GM19043 (cell line): Measurements from ENCODE around the gene TPM3.
"Not testable (repeated sequence)": the region's sequence is repeated elsewhere in the genome, so short reads cannot be mapped to it uniquely, and the experiment has no call there.

Experiments used
- ATAC-seq: cut with Tn5 transposase; IDR thresholded peaks from one replicate; pipeline ENCODE4 v1.9.1; 2021; ENCODE audit warnings: low read depth; ENCODE audit not compliant: unreplicated experiment

Gene TPM3

DNA sequence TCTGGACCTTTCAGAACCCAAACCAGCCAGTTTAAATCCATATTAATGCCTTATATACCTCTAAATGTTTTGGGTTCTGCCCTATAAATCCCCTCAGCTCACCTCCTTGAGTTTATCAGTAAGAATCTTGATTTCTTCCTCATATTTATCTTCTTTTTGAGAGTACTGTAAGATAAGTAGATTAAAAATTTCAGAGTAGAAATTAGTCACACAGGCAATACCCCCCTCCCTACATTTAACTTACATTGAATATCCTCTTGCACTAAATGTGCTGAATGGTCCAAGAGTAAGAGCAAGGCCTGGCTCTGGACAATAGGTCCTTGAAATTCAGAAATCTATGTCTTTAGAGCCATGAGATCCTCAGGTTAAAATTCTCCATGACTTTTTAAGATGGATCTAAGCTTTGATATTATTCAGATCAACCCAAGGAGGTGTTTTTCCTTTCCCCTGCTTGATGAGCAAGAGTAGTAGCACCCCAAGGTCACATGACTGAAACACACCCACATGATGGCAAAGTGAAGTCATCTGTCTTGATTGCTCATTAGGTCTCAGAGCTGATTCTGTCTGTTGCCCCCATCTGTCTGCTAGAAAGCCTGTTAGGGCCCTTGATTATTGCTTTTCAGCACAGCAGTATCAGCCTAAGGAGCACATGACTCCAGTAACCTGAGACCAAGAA is 21.2 kb downstream of the TPM3 start:
- no peak for ATAC-seq

DNA sequence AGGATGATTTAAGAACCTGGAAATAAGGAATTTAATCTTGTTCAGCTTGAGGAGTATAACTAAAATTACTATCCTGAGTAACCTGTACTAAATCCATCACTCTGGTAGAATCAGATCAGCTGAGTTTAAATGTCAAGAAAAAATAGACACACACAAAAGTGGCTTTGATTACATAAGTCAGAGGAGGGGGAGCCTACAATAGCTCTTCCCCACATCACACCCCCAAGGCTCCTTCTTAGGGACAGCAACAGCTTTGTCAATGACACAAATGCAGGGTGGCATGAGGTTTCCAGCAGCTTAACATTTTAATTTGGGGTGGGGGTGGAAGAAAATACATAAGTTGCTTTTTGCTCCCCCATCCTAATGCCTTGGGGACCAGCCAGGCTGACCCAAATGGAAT is 24.4 kb downstream of the TPM3 start:
- no peak for ATAC-seq

DNA sequence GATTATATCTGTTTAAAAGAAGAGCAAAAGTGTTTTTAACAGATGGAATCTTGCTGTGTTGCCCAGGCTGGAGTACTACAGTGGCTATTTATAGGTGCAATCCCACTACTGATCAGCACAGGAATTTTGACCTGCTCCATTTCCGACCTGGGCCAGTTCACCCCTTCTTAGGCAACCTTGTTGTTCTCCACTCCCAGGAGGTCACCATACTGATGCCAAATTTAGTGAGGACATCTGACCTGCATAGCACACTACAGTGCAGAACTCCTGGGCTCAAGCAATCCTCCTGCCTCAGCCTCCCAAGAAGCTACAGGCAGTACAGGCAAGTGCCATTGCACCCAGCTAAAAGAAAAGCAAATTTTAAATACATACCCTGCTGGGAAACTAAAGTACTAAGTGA is 25.7 kb downstream of the TPM3 start:
- ATAC-seq, result no peak

GRCh38 chr1:154159554-154159953 is 32.3 kb downstream of the TPM3 start:
- ATAC-seq, result no peak

- ATAC-seq, result no peak
Measured at GRCh38 chr1:154158307-154159125, 33.4 kb downstream of the TPM3 start.

- ATAC-seq, result peak; percentile 78
Measured at GRCh38 chr1:154157520-154158306, 34.2 kb downstream of the TPM3 start.

- no peak for ATAC-seq
Measured at GRCh38 chr1:154155251-154155650, 36.6 kb downstream of the TPM3 start.

- no peak for ATAC-seq
Measured at GRCh38 chr1:154154534-154155191, 37.2 kb downstream of the TPM3 start, which contains the start of gene NUP210L. Gene NUP210L, minus strand, starts transcription at chr1:154155073.

- ATAC-seq, result no peak
Measured at GRCh38 chr1:154154053-154154452, 37.8 kb downstream of the TPM3 start.

- ATAC-seq, result no peak
Measured at GRCh38 chr1:154151311-154151710, 40.6 kb downstream of the TPM3 start.

GRCh38 chr1:154148807-154149206 is 43.1 kb downstream of the TPM3 start:
- no peak for ATAC-seq

- not testable (repeated sequence) for ATAC-seq
Measured at GRCh38 chr1:154147505-154147904, 44.4 kb downstream of the TPM3 start.

DNA sequence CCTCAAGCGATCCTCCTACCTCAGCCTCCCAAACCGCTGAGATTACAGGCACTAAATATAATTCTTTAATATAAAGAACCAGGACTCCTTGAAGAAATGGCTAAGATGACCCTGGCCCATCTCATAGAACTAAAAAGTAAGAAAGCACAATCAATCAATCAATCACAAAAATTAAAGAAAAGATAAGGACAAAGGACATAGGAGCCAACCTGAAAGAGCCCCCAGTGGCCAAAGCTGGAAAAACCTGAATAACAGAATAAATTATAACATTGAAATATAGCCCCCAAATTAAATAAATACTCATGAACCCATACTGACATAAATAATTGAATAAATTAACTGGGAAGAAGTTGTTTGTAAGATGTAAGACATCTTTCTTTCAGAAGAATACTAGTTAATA is 45.9 kb downstream of the TPM3 start:
- no peak for ATAC-seq

GRCh38 chr1:154142358-154142757 is 49.5 kb downstream of the TPM3 start:
- no peak for ATAC-seq

DNA sequence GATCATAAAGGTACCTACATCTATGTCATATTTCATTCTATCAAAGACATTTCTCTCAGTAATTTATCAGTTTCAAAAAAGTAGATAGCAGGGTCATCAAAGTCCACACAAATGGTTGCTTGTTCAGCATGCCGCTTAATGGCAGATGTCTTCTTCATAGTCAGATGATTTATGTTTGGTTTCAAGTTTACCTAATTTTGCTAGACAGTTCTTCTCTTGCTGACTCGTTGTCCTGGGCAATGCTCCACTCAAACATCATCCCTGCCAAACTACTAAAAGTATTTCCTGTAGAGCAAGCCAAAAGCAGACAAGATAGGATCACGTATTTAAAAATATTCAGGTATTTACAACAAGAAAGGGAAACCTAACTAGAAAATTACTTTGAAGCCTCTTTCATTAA is 50.7 kb downstream of the TPM3 start:
- no peak for ATAC-seq

DNA sequence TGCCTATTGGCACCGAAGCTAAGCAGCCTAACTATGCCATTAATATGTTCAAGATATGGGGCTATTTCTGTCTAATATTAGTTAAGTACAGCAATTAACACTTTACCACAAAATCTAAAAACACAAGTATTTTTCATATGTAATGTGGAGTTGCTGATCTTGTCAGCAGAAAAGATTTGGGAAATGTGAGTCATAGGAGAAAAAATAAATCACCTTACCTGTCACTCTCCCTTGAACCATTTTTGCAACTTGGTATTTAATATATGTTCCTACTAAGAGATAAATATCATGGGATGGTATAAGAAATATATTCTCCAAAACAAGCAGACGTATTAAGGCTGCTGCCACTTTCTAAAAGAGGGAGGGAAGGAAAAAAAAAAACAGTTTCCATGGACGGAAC is 54.0 kb downstream of the TPM3 start:
- no peak for ATAC-seq

GRCh38 chr1:154133256-154133655 is 58.6 kb downstream of the TPM3 start:
- ATAC-seq, result no peak

GRCh38 chr1:154129391-154129970 is 62.4 kb downstream of the TPM3 start:
- no peak for ATAC-seq

GRCh38 chr1:154123205-154123604 is 68.7 kb downstream of the TPM3 start:
- not testable (repeated sequence) for ATAC-seq

GRCh38 chr1:154117642-154118041 is 74.3 kb downstream of the TPM3 start:
- ATAC-seq, result no peak
